NT2/D1 (cell line): ENCODE data around the gene HIPK2.

Experiments
- DNase-seq: peaks from one replicate; pipeline ENCODE4 v3.0.0-alpha.2; 2011; ENCODE audit warnings: low read depth, low spot score
- H3K27me3 ChIP-seq: 2 replicates; pipeline ENCODE4 v1.6.0; 2011; ENCODE audit warnings: mild to moderate bottlenecking; ENCODE audit not compliant: insufficient read length, insufficient read depth
- H3K36me3 ChIP-seq: 2 replicates; pipeline ENCODE4 v1.6.1; 2011; ENCODE audit warnings: mild to moderate bottlenecking, low read length, mixed read lengths; ENCODE audit not compliant: insufficient read depth, insufficient read length
- H3K4me1 ChIP-seq: 2 replicates; pipeline ENCODE4 v1.5.1; 2011; ENCODE audit not compliant: insufficient read depth, insufficient read length
- H3K4me3 ChIP-seq: 2 replicates; pipeline ENCODE4 v1.5.1; 2011; ENCODE audit warnings: low read depth; ENCODE audit not compliant: insufficient read length
- H3K9ac ChIP-seq: 2 replicates; pipeline ENCODE4 v1.6.0; 2011; ENCODE audit warnings: low read depth; ENCODE audit not compliant: insufficient read length
- H3K9me3 ChIP-seq: 2 replicates; pipeline ENCODE4 v1.5.1; 2011; ENCODE audit warnings: mild to moderate bottlenecking, low read length; ENCODE audit not compliant: insufficient read depth
- SUZ12 ChIP-seq: IDR thresholded peaks from 2 replicates; pipeline ENCODE4 v1.6.1; 2011; ENCODE audit not compliant: insufficient read length, insufficient read depth; ENCODE audit errors: extremely low read depth
- YY1 ChIP-seq: IDR thresholded peaks from 2 replicates; pipeline ENCODE4 v1.6.1; 2011; ENCODE audit not compliant: insufficient read length, insufficient read depth
- ZNF274 ChIP-seq: IDR thresholded peaks from 2 replicates; pipeline ENCODE4 v1.6.1; 2011; ENCODE audit warnings: mild to moderate bottlenecking, low read depth, low read length

Gene HIPK2

GRCh38 chr7:139582130-139582650, 195.6 kb downstream of the HIPK2 start:
- H3K4me3 ChIP-seq: no peak overlapping the region
- no peaks in the 10 kb centered on the region for H3K27me3 ChIP-seq
- no peaks in the 10 kb centered on the region for H3K9me3 ChIP-seq
- H3K36me3 ChIP-seq: peaks cover 10% of the 10 kb centered on the region
- no peak for DNase-seq
- no peak overlapping the region for H3K9ac ChIP-seq
- H3K4me1 ChIP-seq: peaks cover 12% of the 10 kb centered on the region
- TF ChIP-seq SUZ12 (no peak), ZNF274 (no peak), YY1 (no peak)

- Histone ChIP-seq H3K4me1 (peaks cover 12% of the 10 kb centered on the region), H3K36me3 (peaks cover 10% of the 10 kb centered on the region), H3K9ac (no peak overlapping the region), H3K9me3 (no peaks in the 10 kb centered on the region), H3K4me3 (no peak overlapping the region), H3K27me3 (no peaks in the 10 kb centered on the region)
- no peak for TF ChIP-seq ZNF274
- TF ChIP-seq SUZ12: no peak
- DNase-seq: no peak
Observed at GRCh38 chr7:139580435-139580834, 197.4 kb downstream of the HIPK2 start.

- H3K9ac ChIP-seq: no peak overlapping the region
- no peak for DNase-seq
- TF ChIP-seq YY1: no peak
- TF ChIP-seq SUZ12: no peak
- TF ChIP-seq ZNF274: no peak
- no peak overlapping the region for H3K4me3 ChIP-seq
- no peaks in the 10 kb centered on the region for H3K9me3 ChIP-seq
- H3K27me3 ChIP-seq: no peaks in the 10 kb centered on the region
- no peaks in the 10 kb centered on the region for H3K36me3 ChIP-seq
- no peaks in the 10 kb centered on the region for H3K4me1 ChIP-seq
Observed at GRCh38 chr7:139576179-139576973, 201.4 kb downstream of the HIPK2 start.

- H3K4me3 ChIP-seq: no peak overlapping the region
- peaks cover 2% of the 10 kb centered on the region for H3K4me1 ChIP-seq
- no peak for DNase-seq
- H3K36me3 ChIP-seq: no peaks in the 10 kb centered on the region
- H3K9ac ChIP-seq: no peak overlapping the region
- no peak for TF ChIP-seq YY1
- H3K9me3 ChIP-seq: no peaks in the 10 kb centered on the region
- no peaks in the 10 kb centered on the region for H3K27me3 ChIP-seq
Observed at GRCh38 chr7:139575338-139575680, 202.5 kb downstream of the HIPK2 start.

- no peak for DNase-seq
- Histone ChIP-seq H3K36me3 (no peaks in the 10 kb centered on the region), H3K9me3 (no peaks in the 10 kb centered on the region), H3K4me1 (peaks cover 2% of the 10 kb centered on the region), H3K27me3 (no peaks in the 10 kb centered on the region), H3K9ac (no peak overlapping the region), H3K4me3 (no peak overlapping the region)
- TF ChIP-seq ZNF274: no peak
- no peak for TF ChIP-seq YY1
- TF ChIP-seq SUZ12: no peak
Observed at GRCh38 chr7:139574618-139575337, 203.0 kb downstream of the HIPK2 start.

- Histone ChIP-seq H3K9ac (no peak overlapping the region), H3K4me3 (no peak overlapping the region), H3K4me1 (peaks cover 2% of the 10 kb centered on the region), H3K36me3 (no peaks in the 10 kb centered on the region), H3K27me3 (no peaks in the 10 kb centered on the region), H3K9me3 (no peaks in the 10 kb centered on the region)
- no peak for DNase-seq
- TF ChIP-seq ZNF274 (no peak), SUZ12 (no peak), YY1 (no peak)
Observed at GRCh38 chr7:139573871-139574270, 203.9 kb downstream of the HIPK2 start.

- DNase-seq: no peak
- peaks cover 2% of the 10 kb centered on the region for H3K4me1 ChIP-seq
- peak overlapping the region; percentile 10 for H3K9ac ChIP-seq
- TF ChIP-seq SUZ12: no peak
- TF ChIP-seq ZNF274: no peak
- no peak for TF ChIP-seq YY1
- no peaks in the 10 kb centered on the region for H3K9me3 ChIP-seq
- no peak overlapping the region for H3K4me3 ChIP-seq
- no peaks in the 10 kb centered on the region for H3K27me3 ChIP-seq
- H3K36me3 ChIP-seq: no peaks in the 10 kb centered on the region
Observed at GRCh38 chr7:139572704-139573385, 205.0 kb downstream of the HIPK2 start.
